Muscle layer of colon (tissue), 2 donors: Measurements from ENCODE around the gene NOP58.
"Not testable (repeated sequence)": the region's sequence is repeated elsewhere in the genome, so short reads cannot be mapped to it uniquely, and the experiment has no call there.

Experiments used
- H3K27ac ChIP-seq: one replicate; pipeline ENCODE4 v1.7.0; 2013; ENCODE audit warnings: low read depth, mild to moderate bottlenecking, low read length, moderate library complexity
- H3K27me3 ChIP-seq, 2 donors: one replicate each; pipeline ENCODE4 v1.7.0; 2013; ENCODE audit warnings: low read length in 2 of 2, mild to moderate bottlenecking in 2 of 2; ENCODE audit not compliant: insufficient read depth in 2 of 2, control insufficient read depth in 1 of 2
- H3K36me3 ChIP-seq: one replicate; pipeline ENCODE4 v1.7.0; 2013; ENCODE audit warnings: mild to moderate bottlenecking, low read length; ENCODE audit not compliant: insufficient read depth
- H3K4me1 ChIP-seq: one replicate; pipeline ENCODE4 v1.7.0; 2013; ENCODE audit warnings: mild to moderate bottlenecking, low read length; ENCODE audit not compliant: insufficient read depth
- H3K4me3 ChIP-seq, 2 donors: one replicate each; pipeline ENCODE4 v1.7.0; 2013; ENCODE audit warnings: low read length in 2 of 2, low read depth in 1 of 2, mild to moderate bottlenecking in 1 of 2, moderate library complexity in 1 of 2
- H3K9ac ChIP-seq: one replicate; pipeline ENCODE4 v1.7.0; 2013; ENCODE audit warnings: low read length
- H3K9me3 ChIP-seq: one replicate; pipeline ENCODE4 v1.7.0; 2013; ENCODE audit warnings: mild to moderate bottlenecking, low read length
- donor health status: abdominal sarcoma.
- donor health status: Adenocarcinoma of cecum.

The NOP58 gene

GRCh38 chr2:202265467-202266277 lies at the start of gene NOP58:
NOP58 (plus strand) TSS chr2:202265763; CDS start chr2:202265942, 179 bp downstream.
- Histone ChIP-seq H3K4me1 (peaks cover 12% of the 10 kb centered on the region), H3K27me3 (no peaks in the 10 kb centered on the region), H3K9me3 (no peaks in the 10 kb centered on the region), H3K4me3 (peak within 1 kb of the TSS; percentile 67 to 99), H3K27ac (peak within 1 kb of the TSS; percentile 84), H3K36me3 (no peaks in the 10 kb centered on the region), H3K9ac (peak within 1 kb of the TSS; percentile 87)

GRCh38 chr2:202221873-202222272 lies 43.7 kb upstream of the NOP58 start:
- Histone ChIP-seq H3K27me3 (no peaks in the 10 kb centered on the region), H3K36me3 (no peaks in the 10 kb centered on the region), H3K27ac (no peak overlapping the region)

GRCh38 chr2:202237787-202238233 lies 27.8 kb upstream of the NOP58 start:
- no peaks in the 10 kb centered on the region for H3K27me3 ChIP-seq
- peak overlapping the region; percentile 77 for H3K27ac ChIP-seq
- H3K9ac ChIP-seq = peak overlapping the region; percentile 84
- no peaks in the 10 kb centered on the region for H3K36me3 ChIP-seq
- peak overlapping the region; percentile 58 to 82 for H3K4me3 ChIP-seq
- no peaks in the 10 kb centered on the region for H3K9me3 ChIP-seq
- peaks cover 12% of the 10 kb centered on the region for H3K4me1 ChIP-seq

More at GRCh38 chr2:202221873-202222272, 43.7 kb upstream of the NOP58 start:
- H3K4me1 ChIP-seq = no peaks in the 10 kb centered on the region
- H3K4me3 ChIP-seq = no peak overlapping the region
- no peak overlapping the region for H3K9ac ChIP-seq
- H3K9me3 ChIP-seq = no peaks in the 10 kb centered on the region

DNA sequence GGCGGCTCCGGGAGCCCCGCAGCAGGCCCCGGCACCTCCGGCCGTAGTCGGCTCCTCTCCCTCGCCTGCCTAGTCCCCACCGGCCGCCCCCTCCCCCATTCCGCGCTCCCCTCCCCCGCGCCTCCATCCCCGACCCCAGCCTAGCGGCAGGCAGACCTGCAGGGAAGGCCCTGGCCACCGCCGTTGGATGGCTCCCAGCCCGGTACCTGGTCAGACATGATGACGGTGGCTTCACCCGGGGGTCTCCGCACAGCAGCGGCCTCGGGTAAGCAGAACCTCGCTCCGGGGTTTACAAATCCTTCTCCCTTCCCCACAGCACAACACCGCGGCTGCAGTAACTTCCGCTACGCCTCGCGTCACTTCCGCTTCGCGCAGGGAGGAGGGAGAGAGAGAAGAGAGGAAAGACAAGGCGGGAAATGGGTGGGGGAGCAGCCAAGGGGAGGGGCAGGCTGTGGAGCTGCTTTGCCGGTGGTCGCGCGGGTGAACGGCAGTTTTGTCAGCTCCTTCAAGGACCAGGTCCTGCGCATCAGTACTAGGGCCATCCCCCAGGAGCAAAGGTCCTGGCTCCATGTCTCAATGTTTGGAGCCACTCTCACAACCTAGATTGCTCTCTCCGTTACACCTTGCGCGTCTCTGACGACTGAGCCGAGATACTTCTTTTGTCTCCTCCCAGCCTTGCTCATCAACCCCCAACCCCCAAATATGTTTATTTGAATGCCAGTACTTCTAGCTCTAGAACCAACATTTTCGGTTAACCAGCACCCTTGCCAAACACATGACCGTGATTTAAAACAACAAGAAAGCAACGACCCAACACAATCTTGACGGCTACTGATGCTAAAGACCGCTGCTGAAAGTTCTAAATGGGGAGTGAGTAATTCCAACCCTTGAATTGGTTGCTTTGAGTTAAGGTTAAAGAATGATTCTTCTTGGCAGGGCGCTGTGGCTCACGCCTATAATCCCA lies 27.0 kb upstream of the NOP58 start, which contains the start of gene SUMO1:
Gene SUMO1 (minus strand): TSS at position 364 of the 964 bp plus-strand sequence. CDS start 146 bp downstream, at position 218.
- no peaks in the 10 kb centered on the region for H3K27me3 ChIP-seq
- peak within 1 kb of the TSS; percentile 84 for H3K9ac ChIP-seq
- peak within 1 kb of the TSS; percentile 77 for H3K27ac ChIP-seq
- H3K9me3 ChIP-seq = no peaks in the 10 kb centered on the region
- H3K36me3 ChIP-seq = no peaks in the 10 kb centered on the region
- peaks cover 12% of the 10 kb centered on the region for H3K4me1 ChIP-seq
- peak within 1 kb of the TSS; percentile 58 to 82 for H3K4me3 ChIP-seq

DNA sequence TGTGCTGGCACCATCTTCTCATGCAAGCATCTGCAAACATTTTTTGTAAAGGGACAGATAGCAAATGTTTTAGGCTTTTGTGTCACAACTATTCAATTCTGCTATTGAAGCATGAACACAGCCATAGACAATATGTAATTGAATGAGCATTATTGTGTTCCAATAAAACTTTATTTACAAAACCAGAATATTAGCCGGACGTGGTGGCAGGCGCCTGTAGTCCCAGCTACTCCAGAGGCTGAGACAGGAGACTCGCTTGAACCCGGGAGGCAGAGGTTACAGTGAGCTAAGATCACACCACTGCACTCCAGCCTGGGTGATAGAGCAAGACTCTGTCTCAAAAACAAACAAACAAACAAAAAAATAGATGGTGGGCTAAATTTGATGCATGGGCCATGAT lies 17.9 kb upstream of the NOP58 start:
- not testable (repeated sequence) for H3K36me3 ChIP-seq, H3K4me3 ChIP-seq, H3K27ac ChIP-seq, H3K27me3 ChIP-seq, H3K9ac ChIP-seq, H3K4me1 ChIP-seq, H3K9me3 ChIP-seq

GRCh38 chr2:202249521-202250253 lies 15.9 kb upstream of the NOP58 start:
- Histone ChIP-seq H3K4me1 (no peaks in the 10 kb centered on the region), H3K36me3 (no peaks in the 10 kb centered on the region), H3K27ac (no peak overlapping the region), H3K9me3 (no peaks in the 10 kb centered on the region), H3K4me3 (no peak overlapping the region), H3K27me3 (no peaks in the 10 kb centered on the region), H3K9ac (no peak overlapping the region)

DNA sequence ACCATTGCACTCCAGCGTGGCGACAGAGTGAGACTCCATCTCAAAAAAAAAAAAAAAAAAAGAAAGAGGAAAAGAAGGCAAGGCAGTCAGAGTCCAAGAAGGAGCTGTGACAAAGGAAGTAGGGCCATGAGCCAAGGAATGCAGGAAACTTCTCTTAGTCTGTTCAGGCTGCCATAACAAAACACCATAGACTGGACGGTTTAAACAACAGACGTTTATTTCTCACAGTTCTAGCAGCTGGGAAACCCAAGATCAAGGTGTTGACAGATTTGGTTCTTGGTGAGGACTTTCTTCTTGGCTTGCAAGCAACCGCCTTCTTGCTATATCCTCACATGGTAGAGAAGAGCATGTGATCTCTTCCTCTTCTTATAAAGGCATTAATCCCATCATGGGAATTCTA lies 14.1 kb upstream of the NOP58 start:
- no peaks in the 10 kb centered on the region for H3K27me3 ChIP-seq
- no peak overlapping the region for H3K4me3 ChIP-seq
- no peak overlapping the region for H3K9ac ChIP-seq
- H3K9me3 ChIP-seq = no peaks in the 10 kb centered on the region
- no peaks in the 10 kb centered on the region for H3K4me1 ChIP-seq
- H3K27ac ChIP-seq = no peak overlapping the region
- H3K36me3 ChIP-seq = no peaks in the 10 kb centered on the region

- no peaks in the 10 kb centered on the region for H3K36me3 ChIP-seq
These were observed 4.0 kb upstream of the NOP58 start for GRCh38 chr2:202261531-202261930.

DNA sequence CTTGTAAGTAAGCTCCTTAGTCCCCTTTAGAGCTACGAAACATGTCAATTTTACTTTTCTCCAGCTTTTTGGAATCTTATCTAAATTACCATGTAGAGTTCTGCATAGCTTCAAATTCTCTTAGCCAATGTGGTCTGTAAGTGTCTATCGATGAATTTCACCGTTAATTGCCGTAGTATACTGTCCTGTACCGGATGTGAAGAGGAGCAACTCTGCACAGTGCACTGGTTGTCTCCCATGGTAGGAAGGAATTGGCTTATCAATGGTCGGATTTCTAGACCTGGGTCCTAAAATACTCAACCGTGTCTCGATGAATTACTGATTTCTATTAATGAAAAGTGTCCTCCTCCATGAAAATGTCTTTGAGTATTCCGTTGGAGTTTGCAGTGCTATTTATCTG lies 1.9 kb downstream of the NOP58 start:
- Histone ChIP-seq H3K27me3 (no peaks in the 10 kb centered on the region), H3K27ac (no peak overlapping the region), H3K36me3 (no peaks in the 10 kb centered on the region), H3K9me3 (no peaks in the 10 kb centered on the region), H3K4me1 (peaks cover 12% of the 10 kb centered on the region), H3K9ac (no peak overlapping the region), H3K4me3 (peak overlapping the region; percentile 31 to 99)

More at GRCh38 chr2:202261531-202261930, 4.0 kb upstream of the NOP58 start:
- H3K9me3 ChIP-seq = no peaks in the 10 kb centered on the region
- no peak overlapping the region for H3K27ac ChIP-seq
- no peaks in the 10 kb centered on the region for H3K27me3 ChIP-seq
- H3K9ac ChIP-seq = no peak overlapping the region
- no peak overlapping the region for H3K4me3 ChIP-seq
- H3K4me1 ChIP-seq = no peaks in the 10 kb centered on the region

DNA sequence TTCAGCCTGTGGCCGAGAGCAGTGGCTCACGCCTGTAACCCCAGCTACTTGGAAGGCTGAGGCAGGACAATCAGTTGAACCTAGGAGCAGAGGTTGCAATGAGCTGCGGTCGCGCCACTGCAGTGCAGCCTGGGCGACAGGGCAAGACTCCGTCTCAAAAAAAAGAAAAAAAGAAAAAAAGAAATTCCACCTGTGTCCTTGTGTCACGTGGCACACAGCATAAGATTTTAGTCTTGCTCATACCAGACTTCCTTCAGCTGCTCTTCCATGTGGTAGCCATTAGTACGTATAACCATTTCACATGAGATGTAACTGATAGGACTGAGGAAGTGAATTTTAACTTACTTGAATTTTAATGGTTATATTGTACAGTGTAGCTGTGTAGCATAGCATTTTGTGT lies 4.0 kb downstream of the NOP58 start:
- H3K36me3 ChIP-seq = no peaks in the 10 kb centered on the region
- no peak overlapping the region for H3K27ac ChIP-seq
- no peak overlapping the region for H3K4me3 ChIP-seq
- no peaks in the 10 kb centered on the region for H3K27me3 ChIP-seq
- H3K4me1 ChIP-seq = peaks cover 12% of the 10 kb centered on the region
- no peak overlapping the region for H3K9ac ChIP-seq
- H3K9me3 ChIP-seq = no peaks in the 10 kb centered on the region

- Histone ChIP-seq H3K4me1 (peaks cover 12% of the 10 kb centered on the region), H3K9ac (no peak overlapping the region), H3K27me3 (no peaks in the 10 kb centered on the region), H3K4me3 (no peak overlapping the region), H3K36me3 (peaks cover 4% of the 10 kb centered on the region), H3K27ac (no peak overlapping the region), H3K9me3 (no peaks in the 10 kb centered on the region)
These were observed 4.9 kb downstream of the NOP58 start for GRCh38 chr2:202270487-202270886.
